Measurements from ENCODE around the gene CIAO2A.

GRCh38 chr15:64072812-64073211, 20.8 kb downstream of the CIAO2A start:
- TF ChIP-seq CTCF (IDR thresholded peaks at IDR 0.05) (no peak), SIN3A (IDR thresholded peaks at IDR 0.05; ENCODE audit: borderline replicate concordance, insufficient read depth, low read depth, low read length) (no peak)
